Parathyroid adenoma (tissue), 2 donors: ENCODE measurements around the gene RYR1.
"Not testable (repeated sequence)": the region's sequence is repeated elsewhere in the genome, so short reads cannot be mapped to it uniquely, and the experiment has no call there.

Source experiments
- H2AFZ ChIP-seq: fragments of 300-600 bp; sonication (generic); one replicate; pipeline ENCODE4 v1.7.0; 2017; ENCODE audit warnings: antibody characterized with exemption, mild to moderate bottlenecking
- H3K27ac ChIP-seq: fragments of 300-600 bp; sonication (generic); one replicate; pipeline ENCODE4 v1.7.0; 2017
- H3K27me3 ChIP-seq: fragments of 300-600 bp; sonication (generic); one replicate; pipeline ENCODE4 v1.7.0; 2017; ENCODE audit warnings: low read length; ENCODE audit not compliant: control insufficient read depth, insufficient read depth
- H3K36me3 ChIP-seq: fragments of 300-600 bp; sonication (generic); one replicate; pipeline ENCODE4 v1.7.0; 2017; ENCODE audit warnings: low read length; ENCODE audit not compliant: control insufficient read depth, insufficient read depth
- H3K4me1 ChIP-seq: fragments of 300-600 bp; sonication (generic); one replicate; pipeline ENCODE4 v1.7.0; 2017; ENCODE audit warnings: control low read depth
- H3K4me2 ChIP-seq: fragments of 300-600 bp; sonication (generic); one replicate; pipeline ENCODE4 v1.7.0; 2017; ENCODE audit warnings: low read length
- H3K4me3 ChIP-seq: fragments of 300-600 bp; sonication (generic); one replicate; pipeline ENCODE4 v1.7.0; 2017; ENCODE audit warnings: low read depth, low read length
- H3K79me2 ChIP-seq: fragments of 300-600 bp; sonication (generic); one replicate; pipeline ENCODE4 v1.7.0; 2017; ENCODE audit warnings: control low read depth
- H3K9ac ChIP-seq: fragments of 300-600 bp; sonication (generic); one replicate; pipeline ENCODE4 v1.7.0; 2017; ENCODE audit warnings: mild to moderate bottlenecking
- H3K9me3 ChIP-seq: fragments of 300-600 bp; sonication (generic); one replicate; pipeline ENCODE4 v1.7.0; 2017; ENCODE audit warnings: low read length; ENCODE audit not compliant: control insufficient read depth
- TF ChIP-seq, protein P1 (sequence below): fragments of 300-600 bp; sonication (generic); IDR thresholded peaks from one replicate; pipeline ENCODE4 v1.7.0; 2017; ENCODE audit warnings: antibody characterized with exemption, mild to moderate bottlenecking
- donor health status: primary hyperparathyroidism.

Gene RYR1

DNA sequence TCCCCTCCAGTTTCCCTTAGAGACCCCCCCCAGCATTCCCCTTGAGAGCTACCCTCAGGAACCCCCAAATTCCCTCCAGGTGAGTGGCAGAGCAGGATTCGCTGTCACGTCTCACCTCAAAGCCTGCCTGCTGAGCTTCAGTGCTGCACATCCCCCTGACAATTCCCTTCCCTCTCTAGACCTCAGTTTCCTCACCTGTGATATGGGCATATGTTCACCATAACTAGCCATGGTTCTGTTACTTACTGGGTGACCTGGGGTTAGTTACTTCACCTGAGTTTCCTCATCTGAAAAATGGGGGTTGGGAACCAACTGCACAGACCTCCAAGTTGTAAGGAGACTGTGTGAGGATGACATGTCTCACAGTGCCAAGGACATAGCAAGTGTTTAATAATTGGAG lies 75.5 kb downstream of the RYR1 start:
- Histone ChIP-seq H3K4me1 (no peaks in the 10 kb centered on the region), H3K4me2 (no peak overlapping the region), H3K27ac (no peak overlapping the region), H3K4me3 (no peak overlapping the region), H3K9ac (no peak overlapping the region), H3K36me3 (no peaks in the 10 kb centered on the region), H3K27me3 (no peaks in the 10 kb centered on the region), H3K9me3 (no peaks in the 10 kb centered on the region), H2AFZ (no peak overlapping the region), H3K79me2 (no peaks in the 10 kb centered on the region)
- TF ChIP-seq, protein P1, sequence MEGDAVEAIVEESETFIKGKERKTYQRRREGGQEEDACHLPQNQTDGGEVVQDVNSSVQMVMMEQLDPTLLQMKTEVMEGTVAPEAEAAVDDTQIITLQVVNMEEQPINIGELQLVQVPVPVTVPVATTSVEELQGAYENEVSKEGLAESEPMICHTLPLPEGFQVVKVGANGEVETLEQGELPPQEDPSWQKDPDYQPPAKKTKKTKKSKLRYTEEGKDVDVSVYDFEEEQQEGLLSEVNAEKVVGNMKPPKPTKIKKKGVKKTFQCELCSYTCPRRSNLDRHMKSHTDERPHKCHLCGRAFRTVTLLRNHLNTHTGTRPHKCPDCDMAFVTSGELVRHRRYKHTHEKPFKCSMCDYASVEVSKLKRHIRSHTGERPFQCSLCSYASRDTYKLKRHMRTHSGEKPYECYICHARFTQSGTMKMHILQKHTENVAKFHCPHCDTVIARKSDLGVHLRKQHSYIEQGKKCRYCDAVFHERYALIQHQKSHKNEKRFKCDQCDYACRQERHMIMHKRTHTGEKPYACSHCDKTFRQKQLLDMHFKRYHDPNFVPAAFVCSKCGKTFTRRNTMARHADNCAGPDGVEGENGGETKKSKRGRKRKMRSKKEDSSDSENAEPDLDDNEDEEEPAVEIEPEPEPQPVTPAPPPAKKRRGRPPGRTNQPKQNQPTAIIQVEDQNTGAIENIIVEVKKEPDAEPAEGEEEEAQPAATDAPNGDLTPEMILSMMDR: no peak

DNA sequence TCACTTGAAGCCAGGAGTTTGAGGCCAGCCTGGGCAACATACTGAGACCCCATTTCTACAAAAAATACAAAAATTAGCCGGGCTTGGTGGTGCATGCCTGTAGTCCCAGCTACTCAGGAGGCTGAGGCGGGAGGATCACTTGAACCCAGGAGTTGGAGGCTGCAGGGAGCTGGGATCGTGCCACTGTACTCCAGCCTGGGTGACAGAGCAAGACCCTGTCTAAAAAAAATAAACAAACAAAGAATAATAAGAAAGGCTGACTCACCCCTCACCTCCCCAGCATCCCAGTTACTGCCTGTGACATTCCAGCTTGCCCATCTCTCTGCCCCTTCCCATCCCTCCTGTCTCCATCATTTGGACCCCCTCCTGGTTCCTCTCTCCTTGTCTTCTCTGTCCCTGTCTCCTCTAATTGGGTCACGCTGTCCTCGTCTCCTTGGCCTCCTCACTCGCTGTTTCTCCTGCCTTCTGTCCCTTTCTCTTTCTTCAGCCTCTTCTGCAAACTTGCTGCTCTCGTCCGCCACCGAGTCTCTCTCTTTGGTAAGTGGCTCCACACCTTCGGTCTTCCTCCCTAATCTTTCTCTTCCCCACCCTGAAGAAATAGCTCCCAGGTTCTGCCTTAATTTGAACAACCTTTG lies 77.7 kb downstream of the RYR1 start:
- H3K4me1 ChIP-seq: peaks cover 2% of the 10 kb centered on the region
- no peaks in the 10 kb centered on the region for H3K79me2 ChIP-seq
- H2AFZ ChIP-seq: no peak overlapping the region
- no peak overlapping the region for H3K9ac ChIP-seq
- H3K36me3 ChIP-seq: no peaks in the 10 kb centered on the region
- TF ChIP-seq, protein P1: no peak
- no peak overlapping the region for H3K4me2 ChIP-seq
- no peak overlapping the region for H3K27ac ChIP-seq
- H3K27me3 ChIP-seq: no peaks in the 10 kb centered on the region
- H3K4me3 ChIP-seq: no peak overlapping the region
- H3K9me3 ChIP-seq: no peaks in the 10 kb centered on the region

DNA sequence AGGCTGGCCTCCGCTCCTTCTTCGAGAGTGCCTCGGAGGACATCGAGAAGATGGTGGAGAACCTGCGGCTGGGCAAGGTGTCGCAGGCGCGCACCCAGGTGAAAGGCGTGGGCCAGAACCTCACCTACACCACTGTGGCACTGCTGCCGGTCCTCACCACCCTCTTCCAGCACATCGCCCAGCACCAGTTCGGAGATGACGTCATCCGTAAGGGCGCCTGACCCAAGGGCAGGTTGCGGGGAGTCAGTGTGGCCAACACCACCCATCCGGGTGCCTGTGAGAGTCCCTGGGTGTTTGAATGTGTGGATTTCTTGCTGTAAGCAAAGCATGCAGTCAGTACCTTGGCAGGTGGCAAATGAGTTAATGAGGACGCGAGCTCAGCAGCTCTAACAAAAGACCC lies 78.8 kb downstream of the RYR1 start:
- Histone ChIP-seq H3K27ac (no peak overlapping the region), H3K36me3 (no peaks in the 10 kb centered on the region), H3K4me3 (no peak overlapping the region), H3K4me1 (peaks cover 2% of the 10 kb centered on the region), H3K4me2 (no peak overlapping the region), H3K27me3 (no peaks in the 10 kb centered on the region), H3K9ac (no peak overlapping the region), H3K79me2 (no peaks in the 10 kb centered on the region), H2AFZ (no peak overlapping the region), H3K9me3 (no peaks in the 10 kb centered on the region)
- TF ChIP-seq, protein P1: no peak

DNA sequence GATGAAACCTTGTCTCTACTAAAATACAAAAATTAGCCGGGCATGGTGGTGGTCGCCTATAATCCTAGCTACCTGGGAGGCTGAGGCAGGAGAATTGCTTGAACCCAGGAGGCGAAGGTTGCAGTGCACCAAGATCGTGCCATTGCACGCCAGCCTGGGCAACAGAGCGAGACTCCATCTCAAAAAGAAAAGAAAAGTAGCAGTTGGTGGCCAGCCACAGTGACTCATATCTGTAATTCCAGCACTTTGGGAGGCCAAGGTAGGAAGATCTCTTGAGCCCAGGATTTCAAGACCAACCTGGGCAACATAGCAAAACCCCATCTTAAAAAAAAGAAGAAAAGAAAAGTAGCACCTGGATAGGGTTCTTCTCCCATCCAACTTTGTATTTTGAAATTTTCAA lies 79.7 kb downstream of the RYR1 start:
- H3K4me3 ChIP-seq, H3K9me3 ChIP-seq, H3K4me1 ChIP-seq, H3K27ac ChIP-seq, H2AFZ ChIP-seq, H3K36me3 ChIP-seq, H3K27me3 ChIP-seq, H3K4me2 ChIP-seq, H3K79me2 ChIP-seq, H3K9ac ChIP-seq: not testable (repeated sequence)

DNA sequence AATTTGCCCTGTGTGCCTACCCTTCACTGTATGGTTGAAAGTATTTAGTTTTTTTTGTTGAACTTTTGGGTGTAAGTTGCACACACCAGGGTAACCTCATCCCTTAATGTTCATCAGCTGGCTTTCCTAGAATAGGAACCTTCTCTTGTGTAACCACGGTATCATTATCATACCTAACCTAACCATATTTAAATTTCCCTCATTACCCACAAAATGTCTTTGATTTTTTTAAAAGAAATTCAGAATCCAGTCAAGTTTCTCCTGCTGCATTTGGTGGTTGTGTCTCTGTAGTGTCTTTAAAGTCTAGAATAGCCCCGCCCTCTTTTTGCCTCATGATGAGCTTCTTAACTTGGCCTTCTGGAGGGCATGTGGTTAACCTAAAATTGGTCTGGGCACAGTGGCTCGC lies 80.3 kb downstream of the RYR1 start:
- H3K27me3 ChIP-seq: no peaks in the 10 kb centered on the region
- no peak overlapping the region for H3K4me3 ChIP-seq
- no peaks in the 10 kb centered on the region for H3K36me3 ChIP-seq
- peaks cover 2% of the 10 kb centered on the region for H3K4me1 ChIP-seq
- no peak overlapping the region for H3K27ac ChIP-seq
- H3K79me2 ChIP-seq: no peaks in the 10 kb centered on the region
- TF ChIP-seq, protein P1: no peak
- H2AFZ ChIP-seq: no peak overlapping the region
- no peaks in the 10 kb centered on the region for H3K9me3 ChIP-seq
- H3K4me2 ChIP-seq: no peak overlapping the region
- H3K9ac ChIP-seq: no peak overlapping the region
